HEK293 (cell line): ENCODE measurements around the gene ARHGEF12.

Source experiments
- CTCF ChIA-PET: fragments of 350-600 bp; formaldehyde crosslinking; extraction: SDS; loops from one replicate; lab custom pipeline; 2021; ENCODE audit warnings: antibody characterized with exemption; lab: Yijun Ruan, JAX
- POLR2A ChIA-PET: fragments of 300-600 bp; formaldehyde crosslinking; extraction: SDS; loops from one replicate; lab custom pipeline; 2020; ENCODE audit warnings: antibody characterized with exemption, inconsistent platforms; lab: Yijun Ruan, JAX
- H3K27ac ChIP-seq: fragments of 200-500 bp; sonication (Bioruptor generic); 2 replicates; pipeline ENCODE4 v1.5.1; 2014; ENCODE audit warnings: low read depth, low read length, control low read depth, inconsistent platforms; ENCODE audit errors: extremely low read depth
- H3K36me3 ChIP-seq, 2 experiments: fragments of 200-500 bp in 1 of 2; sonication (Bioruptor generic) in 1 of 2; 1 replicate in 1 of 2; 2 replicates in 1 of 2; pipeline ENCODE4 v1.5.1; 2014 to 2017; ENCODE audit warnings: inconsistent platforms in 2 of 2, low read length in 2 of 2; ENCODE audit not compliant: control insufficient read depth in 2 of 2, insufficient read depth in 1 of 2
- H3K4me1 ChIP-seq: fragments of 200-500 bp; sonication (Bioruptor generic); 2 replicates; pipeline ENCODE4 v1.5.1; 2014; ENCODE audit warnings: mild to moderate bottlenecking, low read length, inconsistent platforms; ENCODE audit not compliant: control insufficient read depth, insufficient read depth
- H3K4me3 ChIP-seq: 2 replicates; pipeline ENCODE4 v1.5.1; 2011; ENCODE audit warnings: low read depth, mild to moderate bottlenecking, control low read depth, low read length, moderate library complexity
- H3K9me3 ChIP-seq: fragments of 200-500 bp; sonication (Bioruptor generic); 2 replicates; pipeline ENCODE4 v1.5.1; 2014; ENCODE audit warnings: low read depth, low read length, inconsistent platforms; ENCODE audit not compliant: control insufficient read depth, insufficient read depth
- ATF2 ChIP-seq: fragments of 450-650 bp; formaldehyde crosslinking; IDR thresholded peaks from 2 replicates; pipeline ENCODE4 v1.5.1; 2016; ENCODE audit warnings: missing biosample characterization, missing genetic modification characterization, low read depth
- GLI2 ChIP-seq: fragments of 450-650 bp; formaldehyde crosslinking; IDR thresholded peaks from 2 replicates; pipeline ENCODE4; 2017; ENCODE audit warnings: missing biosample characterization, missing genetic modification characterization, low read depth, borderline replicate concordance
- HOXA7 ChIP-seq: sonication (generic); formaldehyde crosslinking; IDR thresholded peaks from 2 replicates; pipeline ENCODE4 v1.8.1; 2022; ENCODE audit warnings: missing genetic modification reagents, borderline replicate concordance
- IKZF3 ChIP-seq: fragments of 450-650 bp; IDR thresholded peaks from 2 replicates; pipeline ENCODE4 v1.5.0; 2018; ENCODE audit warnings: missing biosample characterization, mild to moderate bottlenecking, missing genetic modification characterization, moderate library complexity
- KLF16 ChIP-seq: fragments of 450-650 bp; formaldehyde crosslinking; IDR thresholded peaks from 2 replicates; pipeline ENCODE4 v1.5.1; 2017; ENCODE audit warnings: missing biosample characterization, missing genetic modification characterization
- KLF17 ChIP-seq: fragments of 450-650 bp; formaldehyde crosslinking; IDR thresholded peaks from 2 replicates; pipeline ENCODE4 v1.5.1; 2016; ENCODE audit warnings: missing biosample characterization, missing genetic modification characterization
- KLF7 ChIP-seq: fragments of 450-650 bp; formaldehyde crosslinking; IDR thresholded peaks from 2 replicates; pipeline ENCODE4 v1.5.1; 2016; ENCODE audit warnings: missing biosample characterization, missing genetic modification characterization, borderline replicate concordance
- MZF1 ChIP-seq: fragments of 450-650 bp; formaldehyde crosslinking; IDR thresholded peaks from 2 replicates; pipeline ENCODE4 v1.5.1; 2017; ENCODE audit warnings: missing biosample characterization, missing genetic modification characterization, borderline replicate concordance
- PBX3 ChIP-seq: sonication (generic); formaldehyde crosslinking; IDR thresholded peaks from 2 replicates; pipeline ENCODE4 v1.8.1; 2022; ENCODE audit warnings: mild to moderate bottlenecking, moderate library complexity, missing genetic modification reagents
- ZBTB20 ChIP-seq: fragments of 450-650 bp; formaldehyde crosslinking; IDR thresholded peaks from 2 replicates; pipeline ENCODE4 v1.5.1; 2016; ENCODE audit warnings: missing biosample characterization, missing genetic modification characterization
- ZNF112 ChIP-seq: fragments of 450-650 bp; formaldehyde crosslinking; IDR thresholded peaks from 2 replicates; pipeline ENCODE4 v1.5.0; 2017; ENCODE audit warnings: missing biosample characterization, missing genetic modification characterization
- ZNF133 ChIP-seq: fragments of 450-650 bp; formaldehyde crosslinking; IDR thresholded peaks from 2 replicates; pipeline ENCODE4 v1.5.1; 2016; ENCODE audit warnings: missing biosample characterization, missing genetic modification characterization
- ZNF174 ChIP-seq: fragments of 450-650 bp; formaldehyde crosslinking; IDR thresholded peaks from 2 replicates; pipeline ENCODE4 v1.5.0; 2017; ENCODE audit warnings: missing biosample characterization, mild to moderate bottlenecking, missing genetic modification characterization
- ZNF19 ChIP-seq: fragments of 450-650 bp; formaldehyde crosslinking; IDR thresholded peaks from 2 replicates; pipeline ENCODE4; 2016; ENCODE audit warnings: missing biosample characterization, missing genetic modification characterization, low read depth
- ZNF248 ChIP-seq: fragments of 450-650 bp; formaldehyde crosslinking; IDR thresholded peaks from 2 replicates; pipeline ENCODE4 v1.5.1; 2017; ENCODE audit warnings: missing biosample characterization, missing genetic modification characterization
- ZNF266 ChIP-seq: fragments of 450-650 bp; formaldehyde crosslinking; IDR thresholded peaks from 2 replicates; pipeline ENCODE4 v1.5.1; 2016; ENCODE audit warnings: missing biosample characterization, missing genetic modification characterization, low read depth
- ZNF354C ChIP-seq: fragments of 450-650 bp; formaldehyde crosslinking; IDR thresholded peaks from 2 replicates; pipeline ENCODE4 v1.5.1; 2016; ENCODE audit warnings: missing biosample characterization, missing genetic modification characterization, low read depth, borderline replicate concordance
- ZNF426 ChIP-seq: fragments of 450-650 bp; formaldehyde crosslinking; IDR thresholded peaks from 2 replicates; pipeline ENCODE4 v1.5.1; 2017; ENCODE audit warnings: missing biosample characterization, missing genetic modification characterization, mild to moderate bottlenecking, inconsistent platforms, moderate library complexity
- ZNF571 ChIP-seq: fragments of 450-650 bp; formaldehyde crosslinking; IDR thresholded peaks from 2 replicates; pipeline ENCODE4 v1.5.0; 2017; ENCODE audit warnings: missing biosample characterization, missing genetic modification characterization
- ZNF600 ChIP-seq: fragments of 450-650 bp; formaldehyde crosslinking; IDR thresholded peaks from 2 replicates; pipeline ENCODE4 v1.5.1; 2016; ENCODE audit warnings: missing biosample characterization, missing genetic modification characterization
- ZNF610 ChIP-seq: fragments of 450-650 bp; formaldehyde crosslinking; IDR thresholded peaks from 2 replicates; pipeline ENCODE4 v1.5.1; 2016; ENCODE audit warnings: missing biosample characterization, missing genetic modification characterization, borderline replicate concordance
- ZNF623 ChIP-seq: fragments of 450-650 bp; formaldehyde crosslinking; IDR thresholded peaks from 2 replicates; pipeline ENCODE4 v1.5.1; 2016; ENCODE audit warnings: missing biosample characterization, missing genetic modification characterization
- ZNF629 ChIP-seq: fragments of 450-650 bp; formaldehyde crosslinking; IDR thresholded peaks from 2 replicates; pipeline ENCODE4 v1.5.1; 2017; ENCODE audit warnings: missing biosample characterization, missing genetic modification characterization
- ZNF792 ChIP-seq: fragments of 450-650 bp; formaldehyde crosslinking; IDR thresholded peaks from 2 replicates; pipeline ENCODE4 v1.5.1; 2016; ENCODE audit warnings: missing biosample characterization, missing genetic modification characterization
- ZSCAN5A ChIP-seq: fragments of 450-650 bp; formaldehyde crosslinking; IDR thresholded peaks from 2 replicates; pipeline ENCODE4 v1.5.1; 2016; ENCODE audit warnings: missing biosample characterization, missing genetic modification characterization

ARHGEF12 gene

GRCh38 chr11:120494595-120494994 lies 158.4 kb downstream of the ARHGEF12 start (continued):
- TF ChIP-seq ZNF600 (tag by site-specific recombination) (no peak), KLF16 (no peak), ZSCAN5A (tag by site-specific recombination) (no peak), ZNF426 (tag by site-specific recombination) (no peak), ZNF571 (no peak), IKZF3 (tag by site-specific recombination) (no peak)

- TF ChIP-seq KLF7 (tag by site-specific recombination) (no peak), ZNF248 (no peak), MZF1 (tag by site-specific recombination) (no peak), ZNF629 (tag by site-specific recombination) (no peak), ZBTB20 (tag by site-specific recombination) (no peak)
- TF ChIP-seq, all 188 proteins: peak for 0
- ChIA-PET POLR2A (no interaction called here), CTCF (interaction anchor here (0.6 to 1.0 kb wide), 2 partner anchors 196 to 432 kb away, joined by 3 to 4 read pairs; no protein-coding TSS in a partner anchor)
- Histone ChIP-seq H3K27ac (no peak overlapping the region), H3K4me3 (no peak overlapping the region), H3K36me3 (no peaks in the 10 kb centered on the region), H3K4me1 (peaks cover 5% of the 10 kb centered on the region; the same call in 1 of the 2 replicates), H3K9me3 (no peaks in the 10 kb centered on the region)
These were observed 162.9 kb downstream of the ARHGEF12 start for GRCh38 chr11:120499088-120499487.

GRCh38 chr11:120499859-120500258 lies 163.6 kb downstream of the ARHGEF12 start:
- H3K27ac ChIP-seq: no peak overlapping the region

More at GRCh38 chr11:120499859-120500258, 163.6 kb downstream of the ARHGEF12 start:
- H3K4me1 ChIP-seq: peaks cover 5% of the 10 kb centered on the region; the same call in 1 of the 2 replicates
- no peaks in the 10 kb centered on the region for H3K36me3 ChIP-seq
- no peak for TF ChIP-seq ZNF112 (tag by site-specific recombination)
- no peak for TF ChIP-seq ZNF266 (tag by site-specific recombination)
- TF ChIP-seq GLI2 (tag by site-specific recombination): no peak
- TF ChIP-seq ZNF133 (tag by site-specific recombination): no peak
- TF ChIP-seq ZNF19 (tag by site-specific recombination): no peak
- no peak for TF ChIP-seq KLF17 (tag by site-specific recombination)
- no peak for TF ChIP-seq IKZF3 (tag by site-specific recombination)
- no peak for TF ChIP-seq ZNF571
- no peak for TF ChIP-seq ZNF623 (tag by site-specific recombination)
- no peak for TF ChIP-seq HOXA7
- TF ChIP-seq ZNF792 (tag by site-specific recombination): no peak
- no peak for TF ChIP-seq ATF2 (tag by site-specific recombination)
- no peak for TF ChIP-seq ZNF354C (tag by site-specific recombination)
- no peak for TF ChIP-seq PBX3
- TF ChIP-seq ZNF174: no peak
- TF ChIP-seq ZNF610: no peak
- ChIA-PET POLR2A (no interaction called here), CTCF (interaction anchor here (0.6 to 1.0 kb wide), 3 partner anchors 166 to 431 kb away, joined by 3 to 4 read pairs (median 3); no protein-coding TSS in a partner anchor)
- H3K9me3 ChIP-seq: no peaks in the 10 kb centered on the region
- no peak overlapping the region for H3K4me3 ChIP-seq
